NCI-H1417 treated with DMSO at 0.1 percent for 48 hours (cell line): ENCODE results near the gene HSPB6.

ENCODE experiments used
- DNase-seq: peaks from one replicate; lab custom pipeline; 2025; lab: John Stamatoyannopoulos, UW

The HSPB6 gene

GRCh38 chr19:35767288-35768081, 10.7 kb upstream of the HSPB6 start:
- no peak for DNase-seq

DNA sequence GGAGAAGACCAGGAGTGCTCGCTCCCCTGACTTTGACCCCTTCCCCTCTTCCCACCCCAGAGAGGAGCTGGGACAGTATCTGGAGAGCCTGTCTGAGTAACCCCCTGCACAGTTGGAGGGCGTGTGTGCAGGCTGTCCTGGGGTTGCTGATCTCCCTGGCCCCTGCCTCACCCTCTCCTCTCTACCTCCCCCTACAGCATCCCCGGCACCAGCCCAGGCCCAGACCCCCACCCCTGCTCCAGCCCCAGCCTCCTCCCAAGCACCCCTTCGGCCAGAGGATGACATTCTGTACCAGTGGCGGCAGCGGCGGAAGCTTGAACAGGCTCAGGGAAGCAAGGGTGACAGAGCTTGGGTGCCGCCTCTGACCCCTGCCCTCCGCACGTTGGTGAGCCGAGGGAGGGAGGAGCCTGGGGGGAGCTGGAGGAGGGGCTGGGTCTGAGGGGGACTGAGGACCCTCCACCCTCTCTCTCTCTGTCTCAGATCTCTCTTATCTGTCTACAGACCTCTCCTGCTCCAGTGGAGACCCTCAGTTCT, 9.8 kb upstream of the HSPB6 start:
- no peak for DNase-seq

- DNase-seq = no peak
Measured at GRCh38 chr19:35764432-35765315, 7.8 kb upstream of the HSPB6 start.

DNA sequence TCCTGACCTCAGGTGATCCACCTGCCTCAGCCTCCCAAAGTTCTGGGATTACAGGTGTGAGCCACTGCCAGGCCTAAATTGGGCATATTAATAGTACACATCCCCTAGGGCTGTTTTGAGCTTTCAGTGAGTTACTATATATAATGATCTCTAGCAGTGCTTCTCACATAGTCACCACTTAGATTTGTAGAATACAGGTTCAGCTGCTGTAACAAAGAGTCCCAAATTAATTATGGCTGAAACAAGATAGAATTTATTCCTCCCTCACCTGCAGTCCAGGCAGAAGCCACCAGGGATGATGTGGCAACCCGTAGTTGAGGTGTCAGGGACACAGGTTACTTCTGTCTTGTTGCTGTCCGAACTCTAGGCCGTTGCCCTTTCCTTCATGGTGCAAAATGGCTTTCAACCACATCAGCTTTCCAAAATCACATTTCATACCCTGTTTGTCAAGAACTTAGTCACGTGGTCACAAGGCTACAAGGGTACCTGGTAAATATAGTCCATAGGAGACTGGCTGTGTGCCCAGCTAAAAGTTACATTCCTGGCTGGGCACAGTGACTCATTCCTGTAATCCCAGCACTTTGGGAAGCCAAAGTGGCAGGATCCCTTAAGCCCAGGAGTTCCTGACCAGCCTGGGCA, 4.0 kb upstream of the HSPB6 start:
- no peak for DNase-seq

DNA sequence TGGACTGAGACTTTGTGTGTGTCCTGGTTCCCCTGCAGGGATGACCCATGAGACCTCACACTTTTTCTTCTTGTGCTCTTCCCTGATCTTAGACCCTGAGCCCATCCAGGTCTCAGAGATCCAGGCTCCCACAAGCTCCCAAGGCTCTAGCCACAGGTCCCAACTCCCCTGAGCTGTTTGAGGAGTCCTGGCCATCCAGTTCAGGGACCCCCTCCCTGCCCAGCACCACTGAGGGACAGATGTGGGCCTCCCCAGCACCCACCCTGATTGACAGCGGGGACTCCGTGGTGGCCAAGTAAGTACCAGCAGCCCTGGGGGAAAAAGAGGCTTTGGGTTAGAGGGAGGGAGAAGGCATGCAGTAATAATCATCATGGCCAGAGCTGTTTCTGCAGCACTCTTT, 2.9 kb upstream of the HSPB6 start:
- no peak for DNase-seq

- peak; percentile 97 for DNase-seq
Measured at GRCh38 chr19:35757749-35758608, 1.1 kb upstream of the HSPB6 start, which contains the start of gene PROSER3. TSS of gene PROSER3 (plus strand) at chr19:35758176. CDS start at chr19:35758216, 40 bp downstream.

DNA sequence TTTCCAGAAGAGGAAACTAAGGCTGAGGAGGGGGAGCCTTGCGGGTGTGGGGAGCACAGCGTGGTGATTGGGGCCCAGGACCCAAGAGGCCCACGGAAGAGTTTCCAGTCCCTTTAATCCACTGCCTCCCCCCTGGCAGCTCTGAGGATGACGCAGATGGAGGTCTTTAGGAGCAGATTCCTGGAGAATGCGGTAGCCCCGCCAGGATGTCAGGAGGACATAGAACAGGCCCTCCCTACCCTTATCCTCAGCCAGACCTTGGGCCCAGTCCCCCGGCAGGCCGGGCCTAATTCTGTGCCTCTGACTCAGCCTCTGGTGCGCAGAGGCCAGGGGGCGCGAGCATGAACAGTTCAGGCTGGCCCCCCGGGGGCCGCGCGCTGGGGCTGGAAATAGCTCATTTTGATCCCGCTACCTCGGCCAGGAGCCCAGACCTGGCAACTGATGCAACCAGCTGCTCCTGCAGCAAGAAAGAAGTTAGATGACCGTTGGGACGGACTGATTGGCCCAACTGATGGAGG, 461 bp upstream of the HSPB6 start:
- no peak for DNase-seq

- no peak for DNase-seq
Measured at GRCh38 chr19:35755550-35756376, 1.1 kb downstream of the HSPB6 start.

DNA sequence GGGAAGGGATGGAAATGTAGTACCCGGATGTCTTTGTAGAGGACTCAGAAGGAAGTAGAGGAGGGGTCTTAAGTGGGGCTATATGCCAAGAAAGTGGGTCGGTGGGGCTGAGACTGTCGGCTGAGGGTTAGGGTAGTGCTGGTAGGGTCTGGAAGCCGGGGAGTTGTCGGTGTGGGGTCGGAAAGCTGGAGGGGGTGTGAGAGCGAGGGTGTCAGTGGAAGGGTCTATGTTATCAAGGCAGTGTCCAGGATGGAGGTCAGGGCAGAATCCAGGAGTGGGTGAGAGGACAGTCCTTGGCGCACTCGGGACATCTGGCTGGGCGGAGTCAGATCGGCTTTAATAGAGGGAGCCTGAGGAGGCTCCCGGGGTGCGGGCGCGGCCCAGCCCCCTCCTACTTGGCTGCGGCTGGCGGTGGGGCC, 1.7 kb downstream of the HSPB6 start:
- DNase-seq = no peak

GRCh38 chr19:35754370-35755130, 2.3 kb downstream of the HSPB6 start:
- DNase-seq = no peak

- DNase-seq = no peak
Measured at GRCh38 chr19:35753634-35754369, 3.0 kb downstream of the HSPB6 start.

DNA sequence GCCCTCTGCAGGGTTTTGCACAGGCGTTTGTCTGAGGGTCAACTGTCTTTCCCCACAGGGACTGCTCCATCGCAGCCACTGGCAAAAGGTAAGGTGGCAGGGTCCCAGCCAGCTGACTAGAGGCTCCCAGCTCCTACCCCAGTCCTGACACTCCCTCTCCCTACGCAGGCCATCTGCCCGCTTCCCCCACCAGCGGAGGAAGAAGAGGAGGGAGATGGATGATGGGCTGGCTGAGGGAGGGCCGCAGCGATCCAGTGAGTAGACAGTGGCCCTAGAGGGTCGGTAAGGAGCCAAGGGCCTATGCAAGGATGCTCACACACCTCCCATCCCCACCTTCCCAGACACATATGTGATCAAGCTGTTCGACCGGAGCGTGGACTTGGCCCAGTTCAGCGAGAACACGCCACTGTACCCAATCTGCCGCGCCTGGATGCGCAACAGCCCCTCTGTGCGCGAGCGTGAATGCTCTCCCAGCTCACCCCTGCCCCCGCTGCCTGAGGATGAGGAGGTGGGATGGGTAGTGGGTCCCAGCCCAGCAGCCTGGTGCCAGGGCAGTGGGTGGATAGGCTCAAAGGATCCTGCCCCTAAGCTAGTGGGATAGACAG, 4.0 kb downstream of the HSPB6 start:
- no peak for DNase-seq

DNA sequence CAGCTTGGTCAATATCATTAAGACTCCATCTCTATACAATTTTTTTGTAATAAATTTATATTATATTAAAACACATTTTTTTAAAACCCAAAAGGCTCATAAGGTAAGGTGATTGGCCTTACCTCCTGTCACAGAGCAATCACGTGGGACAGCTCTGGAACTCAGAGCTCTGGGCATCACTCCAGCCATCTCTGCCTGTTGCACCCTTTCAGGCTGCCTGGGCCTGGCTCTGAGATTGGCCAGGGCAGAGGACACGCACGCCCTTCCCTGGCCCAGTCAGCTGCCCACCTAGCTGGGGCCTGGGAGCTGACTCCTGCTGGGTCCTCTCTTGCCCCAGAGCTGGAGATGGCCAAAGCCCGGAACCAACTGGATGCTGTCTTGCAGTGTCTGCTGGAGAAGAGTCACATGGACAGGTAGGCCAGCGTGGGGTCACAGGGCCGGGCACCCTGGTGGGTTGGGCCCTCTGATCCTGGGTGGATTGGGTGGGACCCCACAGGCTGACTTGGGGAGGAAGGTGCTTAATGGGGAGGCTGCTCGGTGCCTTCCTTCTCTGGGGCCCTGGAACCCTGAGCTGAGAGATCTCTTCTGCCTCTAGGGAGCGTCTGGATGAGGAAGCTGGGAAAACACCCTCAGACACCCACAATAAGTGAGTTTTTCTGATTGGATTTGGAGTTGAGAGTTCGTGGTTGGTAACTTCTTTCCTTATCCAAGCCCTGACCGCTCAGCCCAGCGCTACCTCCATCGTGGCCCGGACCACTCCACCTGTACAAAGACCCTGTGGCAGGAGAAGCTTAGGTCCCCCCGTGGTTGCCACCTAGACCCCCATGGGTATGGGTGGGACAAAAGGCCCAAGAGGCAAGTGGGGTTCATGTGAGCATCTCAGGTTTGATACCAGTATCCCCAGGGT, 4.7 kb downstream of the HSPB6 start:
- DNase-seq = no peak

DNA sequence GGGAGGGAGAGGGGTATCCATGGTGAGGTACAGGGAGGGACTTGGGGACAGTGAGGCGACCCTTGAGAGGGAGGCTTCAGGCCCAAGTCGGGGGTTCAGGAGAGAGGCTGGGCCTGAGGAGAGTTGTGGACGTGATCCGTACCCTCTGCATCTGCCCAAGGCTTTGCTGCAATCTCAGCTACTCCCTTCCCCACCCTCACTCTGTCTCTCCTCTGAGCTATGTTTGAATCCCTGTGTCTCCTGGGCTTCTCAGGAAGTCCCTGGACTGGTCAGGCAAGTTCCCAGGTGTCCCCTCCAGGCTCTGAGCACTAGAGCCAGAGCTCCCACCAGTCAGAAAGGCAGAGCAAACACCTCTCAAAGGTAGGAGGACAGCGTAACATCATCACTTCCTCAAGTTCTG, 6.7 kb downstream of the HSPB6 start:
- no peak for DNase-seq

DNA sequence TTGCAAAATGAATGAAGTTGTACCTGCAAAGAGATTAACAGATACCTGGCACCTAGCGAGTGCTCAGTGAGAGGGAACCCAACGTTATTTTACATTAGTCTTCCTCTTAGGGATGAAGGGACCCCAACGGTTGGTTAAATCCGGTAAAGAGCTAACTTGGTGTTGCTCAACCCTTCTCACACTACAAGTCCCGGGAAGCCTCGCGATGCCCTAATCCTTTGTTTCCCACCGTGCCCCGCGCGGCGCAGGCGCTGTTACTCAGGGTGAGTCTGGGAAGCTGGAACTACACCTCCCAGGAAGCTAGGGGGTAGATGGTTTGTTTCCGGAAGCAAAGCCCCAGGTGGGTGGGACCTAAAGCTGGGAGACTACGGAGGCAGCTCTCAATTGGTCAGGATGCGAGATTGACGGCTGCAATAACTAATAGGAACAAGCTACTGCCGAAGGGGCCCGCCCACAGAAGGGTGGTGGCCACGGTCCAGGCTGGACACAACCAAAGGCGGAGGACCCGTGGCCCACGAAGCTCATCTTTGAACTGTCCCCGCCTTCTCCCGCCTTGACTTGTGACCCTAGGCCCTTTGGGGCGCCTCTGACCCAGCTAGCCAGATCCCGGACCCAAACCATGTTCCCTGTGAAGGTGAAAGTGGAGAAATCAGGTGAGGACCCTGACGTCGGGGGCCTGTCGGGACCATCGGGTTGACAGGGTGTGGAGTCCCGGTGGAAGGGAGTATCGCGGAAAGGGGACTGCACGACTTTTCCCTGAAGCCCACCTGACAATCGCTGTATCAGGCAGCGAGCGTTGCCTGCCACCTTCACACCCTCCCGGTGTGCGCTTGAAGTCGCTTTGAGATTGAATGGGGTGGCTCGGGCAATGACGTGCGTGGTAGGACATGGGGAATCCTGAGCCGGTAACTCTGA, 8.5 kb downstream of the HSPB6 start, which contains the start of gene LIN37:
LIN37 (plus strand) TSS at position 471 of the 915 bp plus-strand sequence; CDS start at position 620, 149 bp downstream.
- DNase-seq = peak; percentile 93

- no peak for DNase-seq
Measured at GRCh38 chr19:35746531-35746930, 10.3 kb downstream of the HSPB6 start.
